Cerebellar nuclear complex (tissue), 1 donor: ENCODE results near the gene GRM7.

Source experiments
- DNase-seq, 2 experiments: peaks; one replicate each; lab custom pipeline; 2025; lab: John Stamatoyannopoulos, UW

The GRM7 gene

DNA sequence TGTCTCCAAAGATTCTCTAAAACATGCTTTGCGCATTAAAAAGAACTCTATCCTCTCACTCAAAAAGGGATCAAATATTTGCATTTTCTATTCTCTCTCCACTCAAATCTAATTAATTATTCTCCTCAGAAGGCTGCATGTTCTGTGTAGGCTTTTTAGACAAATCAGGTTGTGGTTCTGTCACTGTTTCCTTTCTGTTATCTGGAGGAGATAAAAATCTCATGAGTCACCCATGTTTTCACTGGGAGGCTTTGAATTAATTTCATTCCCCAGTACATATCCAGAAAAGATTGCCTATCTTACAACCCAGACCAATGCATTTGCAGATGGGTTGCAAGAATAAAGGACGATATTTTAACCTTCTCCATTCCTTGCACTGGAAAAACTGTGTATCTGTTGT lies 446.5 kb downstream of the GRM7 start:
- DNase-seq: no peak

- DNase-seq: no peak
Observed at GRCh38 chr3:7309641-7310102, 448.8 kb downstream of the GRM7 start.

- no peak for DNase-seq
Observed at GRCh38 chr3:7315037-7315436, 454.1 kb downstream of the GRM7 start.

- DNase-seq: no peak
Observed at GRCh38 chr3:7322957-7323669, 462.2 kb downstream of the GRM7 start.

DNA sequence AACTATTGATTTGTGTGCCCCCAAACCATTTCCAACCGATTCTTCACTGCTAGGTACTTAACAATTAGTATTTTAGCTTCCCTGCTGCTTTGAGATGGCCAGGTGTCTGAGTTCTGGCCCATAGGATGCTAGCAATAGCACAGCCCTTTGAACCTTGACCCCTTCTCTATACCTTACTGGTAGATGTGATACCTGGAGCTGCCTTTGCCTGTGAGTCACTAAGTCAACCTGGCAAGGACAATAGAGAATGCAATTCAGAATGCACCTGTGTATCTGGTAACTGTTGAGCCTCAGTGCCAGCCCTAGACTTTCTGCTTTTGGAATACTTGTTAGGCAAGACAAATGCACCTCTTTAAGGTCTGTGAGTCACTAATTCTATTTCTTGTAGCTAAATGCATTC lies 467.4 kb downstream of the GRM7 start:
- DNase-seq: no peak

GRCh38 chr3:7332696-7333095 lies 471.8 kb downstream of the GRM7 start:
- DNase-seq: no peak

DNA sequence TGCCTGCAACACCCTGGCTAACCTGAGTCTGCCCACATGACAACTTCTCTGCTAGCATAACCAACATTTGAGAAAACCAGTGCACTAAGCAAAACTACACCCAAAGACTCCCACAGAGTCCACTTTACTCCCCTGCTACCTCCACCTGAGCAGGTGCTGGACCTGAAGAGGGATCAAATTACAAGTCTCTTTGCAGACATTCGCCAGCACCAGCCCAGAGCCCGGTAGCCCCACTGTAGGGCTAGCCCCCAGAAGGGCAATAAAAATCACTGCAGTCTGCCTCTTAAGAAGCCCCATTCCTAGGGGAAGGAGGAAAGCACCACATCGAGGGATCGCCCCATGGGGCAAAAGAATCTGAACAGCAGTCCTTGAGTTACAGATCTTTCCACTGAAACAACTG lies 472.2 kb downstream of the GRM7 start:
- no peak for DNase-seq

GRCh38 chr3:7340795-7341194 lies 479.9 kb downstream of the GRM7 start:
- no peak for DNase-seq

DNA sequence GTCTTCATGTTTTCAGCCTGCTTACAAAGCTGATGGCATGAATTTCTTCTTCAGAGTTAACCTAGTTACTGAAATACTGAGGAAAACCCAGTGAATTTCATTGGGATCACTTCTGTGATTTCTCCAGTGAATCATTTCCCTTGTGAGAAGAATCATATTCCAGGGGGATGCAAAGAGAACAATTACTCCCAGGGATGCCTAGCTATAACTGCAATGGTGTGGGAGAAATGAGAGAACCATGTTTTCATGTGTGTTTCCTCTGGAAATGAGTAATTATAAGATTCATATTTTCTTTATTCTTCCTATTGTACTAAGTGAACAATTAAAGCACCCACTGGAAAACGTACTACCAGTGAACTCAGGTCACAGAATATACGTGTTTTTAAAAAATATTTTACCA lies 485.4 kb downstream of the GRM7 start:
- no peak for DNase-seq

GRCh38 chr3:7357101-7357500 lies 496.2 kb downstream of the GRM7 start:
- no peak for DNase-seq

- no peak for DNase-seq
Observed at GRCh38 chr3:7367968-7368367, 507.1 kb downstream of the GRM7 start.

GRCh38 chr3:7368597-7368996 lies 507.7 kb downstream of the GRM7 start:
- DNase-seq: no peak

DNA sequence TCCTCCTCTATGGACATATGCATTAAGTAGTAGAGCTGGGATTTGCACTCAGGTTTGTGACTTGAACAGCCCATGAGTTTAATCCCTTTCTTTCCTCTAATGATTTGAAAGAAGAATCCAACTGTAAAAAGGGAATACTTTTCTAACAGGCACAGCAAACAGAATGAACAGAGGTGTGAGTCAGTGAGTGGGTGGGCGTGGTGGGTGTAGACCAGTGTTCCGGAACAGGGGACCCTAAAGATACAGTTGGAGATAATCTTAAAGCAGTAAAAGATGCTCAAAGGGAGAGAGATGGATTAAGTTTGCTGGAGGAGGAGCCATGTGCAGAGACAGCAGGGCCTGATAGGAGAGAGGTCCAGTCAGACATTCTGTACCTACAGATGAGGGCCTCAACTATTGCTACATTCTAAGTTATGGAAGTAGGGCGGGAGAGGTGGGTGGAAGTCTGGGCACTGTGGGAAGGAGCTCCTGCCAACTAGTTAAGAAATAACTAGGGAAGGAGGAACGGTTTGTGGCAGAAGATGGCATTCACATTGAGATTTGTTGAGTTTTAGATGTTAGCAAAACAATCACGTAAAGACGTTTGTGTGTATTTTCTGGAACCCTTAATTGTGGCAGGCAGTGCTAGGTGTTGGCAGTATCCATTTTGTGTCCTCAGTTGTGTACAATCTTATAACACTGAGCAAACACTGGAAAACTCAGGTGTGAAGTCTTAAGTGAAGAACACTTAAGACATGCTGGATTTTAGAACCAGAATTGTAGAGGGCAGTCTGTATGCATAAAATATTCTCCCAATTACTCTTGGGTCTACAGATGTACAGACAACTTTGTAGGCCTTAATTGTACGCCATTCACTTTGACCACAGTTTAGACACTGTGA lies 511.0 kb downstream of the GRM7 start:
- no peak for DNase-seq

- DNase-seq: no peak
Observed at GRCh38 chr3:7377103-7377502, 516.2 kb downstream of the GRM7 start.

- no peak for DNase-seq
Observed at GRCh38 chr3:7381741-7382140, 520.8 kb downstream of the GRM7 start.

GRCh38 chr3:7382293-7383010 lies 521.5 kb downstream of the GRM7 start:
- DNase-seq: no peak

GRCh38 chr3:7385635-7386034 lies 524.7 kb downstream of the GRM7 start:
- DNase-seq: no peak

DNA sequence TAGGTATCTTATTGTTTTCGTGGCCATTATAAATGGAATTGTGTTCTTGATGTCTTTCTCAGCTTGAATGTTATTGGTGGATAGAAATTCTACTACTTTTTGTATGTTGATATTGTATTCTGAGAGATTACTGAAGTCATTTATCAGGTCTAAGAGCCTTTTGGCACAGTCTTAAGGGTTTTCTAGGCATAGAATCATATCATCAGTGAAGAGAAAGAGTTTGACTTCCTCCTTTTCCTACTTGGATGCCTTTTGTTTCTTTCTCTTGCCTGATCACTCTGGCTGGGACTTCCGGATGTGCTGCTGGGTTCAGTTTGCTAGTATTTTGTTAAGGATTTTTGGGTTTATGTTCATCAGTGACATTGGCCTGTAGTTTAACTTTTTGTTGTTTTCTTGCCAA lies 527.1 kb downstream of the GRM7 start:
- DNase-seq: no peak

GRCh38 chr3:7392206-7392605 lies 531.3 kb downstream of the GRM7 start:
- DNase-seq: no peak

DNA sequence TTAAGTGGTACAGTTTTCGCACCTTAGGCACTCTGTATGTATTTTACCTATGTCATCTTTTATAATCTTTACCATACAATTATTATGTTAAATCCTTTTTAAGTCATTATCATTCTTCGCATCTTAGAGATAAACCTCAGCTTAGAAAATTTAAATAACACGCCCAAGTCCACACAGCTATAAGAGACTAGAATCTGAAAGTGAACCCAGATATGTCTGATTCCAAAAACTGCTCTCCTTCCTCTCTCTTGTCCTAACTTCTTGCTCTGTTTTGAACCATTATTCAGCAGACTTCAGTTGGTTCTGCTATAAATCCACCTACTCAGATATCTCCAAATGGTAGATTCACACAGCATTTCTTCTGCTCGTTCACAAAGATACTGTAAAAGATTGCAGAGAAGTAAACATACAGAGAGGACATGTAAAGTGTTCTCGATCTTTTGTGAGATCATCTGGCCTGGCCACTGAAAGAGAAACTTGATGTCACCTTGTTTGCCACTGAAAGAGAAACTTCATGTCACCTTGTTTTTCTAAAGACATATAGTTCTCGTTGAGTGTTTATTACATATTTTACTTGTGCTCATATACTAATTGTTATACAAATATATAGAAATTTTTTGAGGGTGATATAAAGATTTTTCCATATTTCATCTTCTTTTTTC lies 533.2 kb downstream of the GRM7 start:
- no peak for DNase-seq

GRCh38 chr3:7396534-7396933 lies 535.6 kb downstream of the GRM7 start:
- DNase-seq: no peak

DNA sequence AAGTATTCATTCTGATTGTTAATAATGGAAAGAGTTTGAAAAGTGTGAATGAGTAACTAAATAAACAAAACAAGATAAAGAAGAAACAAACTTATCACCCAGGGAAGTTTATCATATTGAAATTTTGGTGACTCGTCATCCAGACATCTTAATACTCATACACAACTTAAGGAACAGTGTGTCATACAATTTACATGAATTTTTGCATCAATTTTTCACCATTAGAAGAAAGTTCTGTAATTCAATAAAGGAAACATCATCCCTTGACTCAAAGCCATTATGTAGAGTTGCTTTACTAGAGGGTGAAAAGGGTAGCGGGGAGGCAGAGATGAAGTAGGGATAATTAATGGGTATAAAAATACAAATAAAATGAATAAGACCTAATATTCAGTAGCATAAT lies 536.2 kb downstream of the GRM7 start:
- no peak for DNase-seq
